GM21528 (cell line): ENCODE data around the gene TFR2.

Experiments
- ATAC-seq: cut with Tn5 transposase; IDR thresholded peaks from one replicate; pipeline ENCODE4 v1.9.1; 2021; ENCODE audit warnings: mild to moderate bottlenecking, moderate library complexity; ENCODE audit not compliant: unreplicated experiment, low FRiP score

The TFR2 gene

GRCh38 chr7:100614308-100614861, 27.0 kb downstream of the TFR2 start:
- ATAC-seq, result no peak

- no peak for ATAC-seq
Measured at GRCh38 chr7:100613412-100614175, 27.8 kb downstream of the TFR2 start.

- no peak for ATAC-seq
Measured at GRCh38 chr7:100612730-100613390, 28.5 kb downstream of the TFR2 start.

- peak; percentile 91 for ATAC-seq
Measured at GRCh38 chr7:100611983-100612729, 29.2 kb downstream of the TFR2 start, which contains the start of gene MOSPD3. MOSPD3 (plus strand) TSS chr7:100612540; CDS start chr7:100612792, 252 bp downstream.

- ATAC-seq, result no peak
Measured at GRCh38 chr7:100609958-100610357, 31.4 kb downstream of the TFR2 start.

- ATAC-seq, result no peak
Measured at GRCh38 chr7:100607111-100607510, 34.2 kb downstream of the TFR2 start.

- ATAC-seq, result no peak
Measured at GRCh38 chr7:100606313-100606712, 35.0 kb downstream of the TFR2 start.

- ATAC-seq, result no peak
Measured at GRCh38 chr7:100604976-100605911, 36.1 kb downstream of the TFR2 start.

- ATAC-seq, result no peak
Measured at GRCh38 chr7:100604028-100604975, 37.0 kb downstream of the TFR2 start.

GRCh38 chr7:100603726-100604027, 37.7 kb downstream of the TFR2 start:
- no peak for ATAC-seq

- ATAC-seq, result no peak
Measured at GRCh38 chr7:100602889-100603725, 38.2 kb downstream of the TFR2 start.

- ATAC-seq, result no peak
Measured at GRCh38 chr7:100600730-100601038, 40.7 kb downstream of the TFR2 start.

GRCh38 chr7:100599911-100600729, 41.2 kb downstream of the TFR2 start:
- ATAC-seq, result no peak

- no peak for ATAC-seq
Measured at GRCh38 chr7:100598425-100598824, 42.9 kb downstream of the TFR2 start.

- no peak for ATAC-seq
Measured at GRCh38 chr7:100595188-100595587, 46.2 kb downstream of the TFR2 start.

- ATAC-seq, result no peak
Measured at GRCh38 chr7:100591596-100591995, 49.8 kb downstream of the TFR2 start.

- no peak for ATAC-seq
Measured at GRCh38 chr7:100590077-100590737, 51.1 kb downstream of the TFR2 start.
